SK-N-SH (cell line): ENCODE measurements around the gene DYNC1H1.

Experiments used
- CTCF ChIP-seq: fragments of 200-600 bp; sonication (generic); IDR thresholded peaks from 2 replicates; pipeline ENCODE4 v1.6.1; 2017; ENCODE audit warnings: antibody characterized with exemption, mild to moderate bottlenecking, moderate library complexity
- MAX ChIP-seq: IDR thresholded peaks from 2 replicates; pipeline ENCODE4 v1.4.0; 2012; ENCODE audit warnings: low read depth
- POLR2AphosphoS5 ChIP-seq: IDR thresholded peaks from 2 replicates; pipeline ENCODE4 v1.6.1; 2012; ENCODE audit warnings: low read depth, low read length
- REST ChIP-seq: IDR thresholded peaks from 2 replicates; pipeline ENCODE4 v1.6.1; 2012; ENCODE audit warnings: mild to moderate bottlenecking, low read depth, low read length, moderate library complexity
- USF2 ChIP-seq: fragments of 150-350 bp; IDR thresholded peaks from 2 replicates; pipeline ENCODE4 v1.6.1; 2017; ENCODE audit warnings: antibody characterized with exemption, low read length, low read depth, borderline replicate concordance

GRCh38 chr14:101926085-101926484 is 38.3 kb upstream of the DYNC1H1 start:
- no peak for TF ChIP-seq POLR2AphosphoS5
- no peak for TF ChIP-seq USF2
- TF ChIP-seq MAX = no peak
- TF ChIP-seq CTCF = no peak
- no peak for TF ChIP-seq REST
